Fibroblast of skin of left quadriceps (primary cell): ENCODE measurements around the gene PRDM16.

Experiments
- DNase-seq, 2 experiments: peaks; one replicate each; pipeline ENCODE4 v3.0.0-alpha.2; 2013; ENCODE audit warnings: low read depth in 2 of 2

The PRDM16 gene

DNA sequence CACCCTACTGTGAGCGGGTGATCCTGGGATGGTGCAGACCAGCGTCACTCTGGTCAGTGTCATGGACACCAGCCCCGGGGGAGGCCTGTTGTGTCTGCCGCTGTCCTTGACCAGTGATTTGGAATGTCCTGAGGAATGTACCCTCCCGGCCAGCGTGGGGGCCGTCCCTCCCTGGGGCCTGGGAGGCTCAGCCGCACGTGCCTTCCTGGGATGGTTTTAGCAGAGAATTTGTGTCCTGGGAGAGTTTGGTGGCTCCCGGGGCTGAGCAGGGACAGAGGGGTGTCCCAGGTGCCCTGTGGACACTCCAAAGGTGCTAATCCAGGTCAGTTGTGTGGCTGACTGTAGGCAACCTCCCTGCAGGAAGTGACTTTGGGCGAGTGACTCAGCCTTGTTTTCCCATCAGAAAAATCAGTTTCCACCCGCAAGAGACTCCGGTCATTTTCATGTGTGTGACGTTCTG, 391.7 kb downstream of the PRDM16 start:
- DNase-seq: no peak

DNA sequence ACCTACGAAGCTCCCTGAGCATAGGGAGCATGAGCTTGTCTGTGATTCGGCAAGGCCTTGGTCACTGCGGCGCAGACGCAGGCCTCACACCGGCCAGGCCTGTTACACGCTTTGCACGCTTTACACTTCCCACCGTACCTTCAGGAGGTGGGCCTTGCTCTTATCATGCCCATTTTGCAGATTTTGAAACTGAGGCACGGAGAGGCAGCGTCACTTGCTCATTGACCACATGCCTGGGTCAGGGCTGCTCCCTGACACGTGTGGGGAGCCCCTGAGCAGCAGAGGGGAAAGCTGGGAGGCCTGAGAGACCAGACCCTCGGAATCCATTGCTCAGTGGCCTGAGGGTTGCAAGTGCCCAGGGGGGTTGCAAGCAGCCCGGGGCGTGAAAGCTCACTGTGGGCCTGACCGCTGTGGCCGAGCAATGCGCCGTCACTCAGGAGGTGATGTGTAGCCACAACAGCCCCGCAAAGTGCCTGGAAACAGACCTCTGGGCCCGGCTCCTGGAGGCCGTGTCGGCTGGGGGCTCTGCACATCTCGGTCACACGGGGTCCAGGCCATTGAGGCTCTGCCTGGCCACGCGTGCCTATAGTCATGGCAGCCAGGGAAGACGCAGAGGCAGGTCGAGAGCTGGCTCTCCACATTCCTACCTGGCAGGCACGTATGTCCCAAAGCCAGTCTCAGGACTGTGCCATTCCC, 392.4 kb downstream of the PRDM16 start:
- DNase-seq: no peak

DNA sequence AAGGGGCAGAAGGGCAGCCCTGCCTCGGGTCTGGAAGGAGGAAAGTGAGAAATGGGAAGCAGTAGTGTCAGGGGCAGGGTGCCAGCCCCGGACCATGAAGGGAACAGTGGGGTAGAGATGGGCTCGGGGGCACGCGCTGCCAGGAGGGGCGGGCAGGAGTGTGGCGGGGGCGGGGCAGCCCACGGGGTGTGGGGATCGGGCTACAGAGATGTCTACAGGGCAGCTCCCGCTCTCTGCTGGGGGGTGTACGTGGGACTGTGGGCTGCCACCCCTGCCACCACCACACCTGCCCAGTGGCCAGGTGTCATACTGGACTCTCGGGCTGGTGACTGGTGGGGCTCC, 392.9 kb downstream of the PRDM16 start:
- no peak for DNase-seq

DNA sequence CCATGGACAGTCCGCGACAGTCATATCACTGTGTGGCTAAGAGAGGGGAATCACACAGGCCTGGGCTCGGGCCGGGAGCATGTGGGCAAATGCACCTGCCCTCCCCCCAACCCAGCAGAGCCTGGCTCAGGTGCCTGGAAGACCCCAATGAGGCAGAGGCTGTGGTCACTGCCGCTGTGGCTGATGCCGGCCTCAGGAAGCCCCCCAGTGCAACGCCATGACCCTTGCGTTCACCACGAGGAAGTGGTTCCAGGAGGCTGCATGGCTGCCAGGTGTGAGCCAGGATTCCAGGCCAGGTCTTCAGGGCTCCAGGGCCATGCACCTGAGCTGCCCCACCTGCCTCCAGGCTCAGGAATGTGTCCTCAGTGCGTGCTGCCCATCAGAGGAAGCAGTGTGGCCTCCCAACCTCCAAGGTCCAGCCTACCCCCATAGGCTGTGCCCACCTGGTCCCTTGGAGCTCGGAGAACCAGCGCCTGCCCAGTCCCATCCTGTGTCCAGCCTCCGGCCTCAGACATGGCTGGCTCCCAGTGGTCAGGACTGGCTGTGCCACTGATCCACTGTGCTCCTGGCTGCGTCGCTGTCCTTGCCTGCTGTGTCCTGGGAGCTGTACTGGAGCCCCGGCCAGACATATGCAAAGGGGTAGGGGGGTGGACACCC, 393.5 kb downstream of the PRDM16 start:
- no peak for DNase-seq

DNA sequence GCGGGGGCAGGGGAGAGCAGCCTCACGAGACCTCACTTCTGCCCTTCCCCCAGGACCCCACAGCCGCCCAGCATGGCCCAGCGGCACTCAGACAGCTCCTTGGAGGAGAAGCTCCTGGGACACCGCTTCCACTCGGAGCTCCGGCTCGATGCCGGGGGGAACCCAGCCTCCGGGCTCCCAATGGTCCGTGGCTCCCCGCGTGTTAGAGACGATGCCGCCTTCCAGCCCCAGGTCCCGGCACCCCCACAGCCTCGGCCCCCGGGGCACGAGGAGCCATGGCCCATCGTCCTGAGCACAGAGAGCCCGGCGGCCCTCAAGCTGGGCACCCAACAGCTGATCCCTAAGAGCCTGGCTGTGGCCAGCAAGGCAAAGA, 394.0 kb downstream of the PRDM16 start:
- DNase-seq: no peak

DNA sequence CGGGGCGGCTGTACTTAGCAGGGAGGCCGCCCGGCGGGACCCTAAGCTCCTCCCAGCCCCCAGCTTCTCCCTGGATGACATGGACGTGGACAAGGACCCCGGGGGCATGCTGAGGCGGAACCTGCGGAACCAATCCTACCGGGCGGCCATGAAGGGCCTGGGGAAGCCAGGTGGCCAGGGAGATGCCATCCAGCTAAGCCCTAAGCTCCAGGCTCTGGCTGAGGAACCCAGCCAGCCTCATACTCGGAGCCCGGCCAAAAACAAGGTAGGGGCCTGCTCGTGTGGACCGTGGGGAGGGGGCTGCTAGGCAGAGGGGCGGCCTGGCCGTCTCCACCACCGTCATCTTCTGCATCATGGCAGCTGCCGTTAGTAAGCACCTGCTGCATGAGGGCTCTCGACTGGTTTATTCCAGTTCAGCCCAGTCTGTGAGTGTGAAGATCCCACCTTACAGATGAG, 394.4 kb downstream of the PRDM16 start:
- DNase-seq: no peak

DNA sequence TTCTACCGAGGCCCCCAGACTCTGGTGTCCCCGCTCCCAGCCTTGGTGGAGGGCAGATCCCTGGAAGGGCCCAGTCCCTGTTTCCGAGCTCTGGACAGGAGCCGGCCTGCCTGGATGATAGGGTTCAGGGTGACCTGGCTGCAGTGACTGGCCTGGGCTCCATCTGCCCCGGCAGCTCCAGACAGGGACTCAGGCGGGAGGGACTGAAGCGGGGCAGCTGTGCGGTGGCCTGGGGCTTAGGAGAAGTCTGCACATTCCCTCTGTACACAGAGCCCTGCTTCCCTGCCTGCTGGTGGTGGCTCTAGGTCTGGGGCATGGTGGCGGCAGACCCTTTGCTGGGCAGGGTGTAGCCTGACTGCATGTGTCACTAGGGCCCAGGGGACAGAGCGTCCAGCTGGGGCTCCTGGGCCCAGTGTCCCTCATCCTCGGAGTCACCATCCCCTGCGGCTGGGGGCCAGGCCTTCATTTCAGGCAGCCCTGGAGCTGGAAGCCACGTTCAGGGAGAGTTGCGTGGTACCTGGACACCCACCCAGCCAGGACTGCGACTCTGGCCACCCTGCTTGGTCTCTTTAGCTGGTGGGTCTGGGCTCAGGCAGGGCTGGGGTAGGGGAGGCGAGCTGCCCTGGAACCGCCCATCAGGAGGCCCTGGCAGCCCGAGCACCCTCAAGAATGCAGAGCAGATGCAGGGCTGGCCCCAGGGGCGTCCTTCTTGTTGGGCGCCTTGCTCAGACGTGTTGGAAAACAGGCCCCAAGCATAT, 395.1 kb downstream of the PRDM16 start:
- no peak for DNase-seq

DNA sequence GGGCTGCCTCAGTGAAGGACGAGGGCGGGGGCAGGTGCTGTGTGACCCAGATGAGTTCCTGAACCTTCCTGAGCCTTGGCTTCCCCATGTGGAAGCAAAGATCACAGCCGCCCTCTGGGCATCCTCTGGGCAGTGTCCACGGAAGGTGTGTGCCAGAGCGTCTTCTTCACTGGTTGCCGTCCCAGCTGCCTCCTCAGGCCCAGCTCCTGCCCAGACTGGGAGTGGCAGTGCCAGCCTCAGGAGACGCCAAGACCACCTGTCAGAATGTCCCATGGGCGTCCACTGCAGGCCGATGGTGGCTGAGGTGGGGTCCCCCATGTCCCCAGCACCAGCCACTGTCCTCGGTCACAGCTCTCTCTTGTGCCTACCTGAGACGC, 395.6 kb downstream of the PRDM16 start:
- DNase-seq: no peak

DNA sequence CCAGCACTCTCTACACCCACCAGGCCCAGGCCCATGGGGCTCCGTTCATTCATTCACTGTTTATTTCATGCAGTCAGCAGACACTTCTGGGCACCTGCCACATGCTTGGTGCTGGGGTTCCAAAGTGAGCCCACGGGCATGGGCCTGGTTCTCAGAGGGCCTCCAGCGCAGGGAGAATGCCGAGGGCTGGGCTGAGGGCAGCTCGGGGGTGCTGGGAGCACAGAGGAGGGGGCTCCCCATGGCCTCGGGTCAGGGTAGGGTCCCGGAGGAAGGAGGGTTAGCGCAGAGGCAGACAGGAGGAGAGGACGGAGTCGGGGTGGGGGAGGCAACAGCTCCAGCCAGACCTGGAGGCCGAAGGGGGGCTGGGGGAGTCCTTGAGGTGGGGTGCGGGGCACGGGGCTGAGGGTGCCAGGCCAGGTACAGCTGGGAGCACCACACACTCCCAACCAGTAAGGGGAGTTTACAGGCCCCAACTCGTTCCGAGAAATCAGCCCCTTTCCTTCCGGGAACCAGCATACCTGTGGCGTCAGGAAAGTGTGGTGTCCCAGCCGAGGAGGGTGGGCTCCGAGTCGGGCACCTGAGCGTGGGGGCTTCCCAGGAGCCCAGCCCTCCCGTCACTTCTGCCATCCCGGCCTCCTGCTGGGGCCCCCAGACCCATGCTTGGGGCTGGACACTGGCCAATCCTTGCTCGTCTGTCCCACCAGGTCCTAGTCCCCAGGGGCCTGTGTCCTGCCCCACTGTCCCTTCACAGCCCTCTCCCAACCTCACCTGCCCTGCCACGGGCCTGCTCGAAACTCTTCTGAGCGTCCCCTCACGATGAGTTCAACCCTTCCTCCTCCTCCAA, 396.3 kb downstream of the PRDM16 start:
- no peak for DNase-seq

DNA sequence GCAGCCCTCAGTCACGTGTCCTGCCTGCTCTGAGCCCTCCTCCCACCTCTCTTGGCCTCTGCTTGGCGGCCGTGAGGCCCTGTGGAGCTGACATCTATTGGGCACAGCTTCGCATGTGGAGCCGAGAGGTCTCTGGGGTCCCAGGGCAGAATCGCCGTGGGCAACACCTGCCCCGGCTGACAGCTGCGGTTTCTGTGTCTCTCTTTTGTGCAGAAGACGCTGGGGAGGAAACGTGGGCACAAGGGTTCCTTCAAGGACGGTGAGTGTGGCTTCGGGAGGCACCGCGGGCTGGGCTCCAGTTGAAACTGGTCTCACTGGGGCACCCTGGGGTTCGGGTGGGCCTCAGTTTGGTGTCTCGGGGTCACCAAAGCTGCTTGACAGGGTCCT, 396.9 kb downstream of the PRDM16 start:
- DNase-seq: no peak

DNA sequence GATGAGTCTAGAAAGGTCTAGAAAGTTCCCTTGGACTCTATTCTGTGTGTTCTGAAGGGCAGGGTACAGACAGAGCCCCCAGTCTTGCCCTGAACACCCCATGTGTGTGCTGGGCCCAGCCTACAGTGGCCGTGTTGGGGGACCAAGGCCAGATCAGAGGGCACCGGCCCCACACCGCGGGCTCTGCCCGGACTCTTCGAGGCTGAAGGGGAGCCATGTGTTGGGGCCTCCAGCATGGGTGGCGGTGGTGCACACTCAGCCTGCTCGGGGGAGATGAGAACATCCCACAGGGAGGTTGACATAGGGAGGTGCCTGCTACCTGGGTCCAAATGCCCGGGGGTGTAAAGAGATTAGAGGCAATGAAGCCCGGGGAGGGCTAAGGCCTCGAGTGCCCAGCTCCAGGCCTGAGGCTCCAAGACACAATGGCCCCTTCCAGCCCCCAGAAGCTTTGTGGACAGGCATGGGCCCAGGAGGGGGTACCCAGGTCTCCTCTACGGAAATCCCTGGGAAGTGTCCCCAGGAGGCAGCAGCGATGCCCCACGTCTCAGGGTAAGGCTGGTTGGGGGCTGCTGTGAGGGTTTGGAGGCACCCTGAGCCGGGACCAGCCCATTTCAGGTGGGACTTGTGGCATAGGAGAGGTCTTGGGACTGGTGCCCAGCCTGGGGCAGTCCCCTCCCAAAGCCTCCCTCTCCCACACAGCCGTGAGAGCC, 397.5 kb downstream of the PRDM16 start:
- no peak for DNase-seq

DNA sequence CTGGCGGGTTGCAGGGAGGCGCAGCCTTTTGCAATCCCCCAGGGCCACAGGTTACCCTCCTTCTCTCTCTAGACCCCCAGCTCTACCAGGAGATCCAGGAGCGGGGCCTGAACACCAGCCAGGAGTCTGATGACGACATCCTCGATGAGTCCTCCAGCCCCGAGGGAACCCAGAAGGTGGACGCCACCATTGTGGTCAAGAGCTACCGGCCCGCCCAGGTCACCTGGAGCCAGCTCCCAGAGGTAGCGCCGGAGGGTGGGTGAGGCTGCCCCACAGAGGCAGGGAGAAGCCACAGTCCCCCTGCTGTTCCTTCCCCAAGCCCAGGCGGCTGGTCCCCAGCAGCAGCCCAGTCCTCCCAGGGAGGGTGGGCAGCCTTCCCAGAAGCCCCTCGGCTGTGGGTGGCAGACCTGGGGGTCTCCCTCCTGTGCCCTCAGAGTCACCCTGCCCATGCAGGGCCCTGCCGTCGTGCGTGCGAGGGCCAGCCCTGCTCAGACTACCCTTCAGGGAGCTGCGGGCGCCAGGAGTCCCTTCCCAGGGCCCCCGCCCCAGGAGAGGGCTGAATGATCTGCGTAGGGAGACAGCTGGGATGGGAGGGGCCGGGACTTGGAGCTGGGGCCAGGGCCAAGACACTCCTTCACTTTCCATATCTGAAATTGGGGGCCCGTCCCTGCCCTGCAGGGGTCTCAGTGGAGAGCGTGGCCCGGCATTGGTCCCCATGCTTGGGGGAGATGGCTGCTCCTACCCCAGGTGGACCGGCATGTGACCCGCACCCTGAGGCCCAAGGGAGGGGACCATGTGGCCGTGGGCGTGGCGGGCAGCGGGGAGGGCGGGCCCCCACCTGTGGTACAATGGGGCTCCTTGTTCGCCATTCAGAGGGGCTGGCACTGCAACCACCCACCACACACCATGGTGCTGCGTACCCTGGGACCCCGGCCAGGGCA, 398.4 kb downstream of the PRDM16 start:
- no peak for DNase-seq

DNA sequence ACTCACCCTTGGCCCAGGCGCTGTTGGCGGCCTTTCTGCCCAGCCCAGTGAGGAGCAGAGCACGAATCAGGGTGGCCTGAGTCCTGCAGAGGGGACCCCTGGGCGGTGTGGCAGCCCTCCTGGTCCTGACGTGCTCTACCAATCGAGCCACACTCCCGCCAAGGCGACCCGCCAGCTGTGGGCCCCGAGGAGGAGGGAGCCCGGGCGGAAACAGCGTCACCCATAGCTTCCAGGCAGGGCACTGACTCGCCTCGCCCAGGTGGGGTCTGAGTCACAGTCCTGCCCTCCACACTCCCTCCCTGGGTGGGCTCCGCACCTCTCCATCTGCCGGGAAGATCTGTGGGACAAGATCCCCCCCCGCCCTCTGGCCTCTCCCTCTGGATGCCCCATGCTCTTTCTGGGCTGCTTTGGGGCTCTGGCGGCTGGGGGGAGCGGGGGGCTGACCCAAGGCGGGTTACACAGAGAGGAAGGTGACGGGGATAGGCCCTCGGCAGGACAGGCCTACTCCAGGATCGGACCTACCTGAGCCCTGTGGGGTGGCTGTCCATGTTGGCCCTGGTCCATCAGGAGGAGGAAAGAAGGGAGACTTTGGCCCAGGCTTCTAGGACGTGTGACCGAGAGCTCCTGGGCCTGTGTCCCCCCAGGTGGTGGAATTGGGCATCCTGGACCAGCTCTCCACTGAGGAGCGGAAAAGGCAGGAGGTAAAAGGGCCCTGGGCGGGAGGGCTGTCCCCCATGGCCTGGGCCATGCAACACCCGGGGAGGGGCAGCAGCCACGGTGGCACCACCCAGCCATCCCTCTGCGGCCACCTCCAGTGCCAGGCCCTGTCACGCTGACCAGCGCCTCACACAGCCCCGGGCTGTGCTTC, 399.5 kb downstream of the PRDM16 start:
- DNase-seq: no peak

DNA sequence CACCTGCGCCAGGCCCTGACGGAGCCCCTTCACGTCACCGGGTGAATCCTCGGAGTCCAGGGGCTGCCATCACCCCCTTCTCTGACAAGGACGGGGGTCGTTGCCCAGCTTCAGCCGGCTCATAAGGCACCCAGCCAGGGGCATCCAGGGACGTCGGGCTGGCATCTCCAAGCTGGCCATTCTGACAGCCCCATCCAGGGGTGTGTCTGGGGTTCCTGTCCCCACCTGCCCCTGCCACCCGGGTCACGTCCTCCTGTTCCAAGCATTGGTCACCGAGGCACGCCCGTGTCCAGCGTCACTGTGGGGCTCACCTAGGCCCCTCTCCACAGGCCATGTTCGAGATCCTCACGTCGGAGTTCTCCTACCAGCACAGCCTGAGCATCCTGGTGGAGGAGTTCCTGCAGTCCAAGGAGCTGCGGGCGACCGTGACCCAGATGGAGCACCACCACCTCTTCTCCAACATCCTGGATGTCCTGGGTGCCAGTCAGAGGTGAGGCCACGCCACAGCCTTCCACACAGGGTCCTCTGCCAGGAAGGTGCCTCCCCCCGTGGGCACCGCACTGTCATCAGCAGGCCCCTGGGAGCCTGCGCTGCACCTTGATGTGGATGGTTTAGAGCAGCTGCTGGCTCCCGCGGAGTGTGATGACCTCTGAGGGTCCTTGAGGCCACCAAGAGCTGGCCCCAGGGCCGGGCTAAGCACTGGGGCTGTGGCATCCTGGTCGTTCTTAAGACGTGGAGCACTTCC, 400.3 kb downstream of the PRDM16 start:
- DNase-seq: no peak

DNA sequence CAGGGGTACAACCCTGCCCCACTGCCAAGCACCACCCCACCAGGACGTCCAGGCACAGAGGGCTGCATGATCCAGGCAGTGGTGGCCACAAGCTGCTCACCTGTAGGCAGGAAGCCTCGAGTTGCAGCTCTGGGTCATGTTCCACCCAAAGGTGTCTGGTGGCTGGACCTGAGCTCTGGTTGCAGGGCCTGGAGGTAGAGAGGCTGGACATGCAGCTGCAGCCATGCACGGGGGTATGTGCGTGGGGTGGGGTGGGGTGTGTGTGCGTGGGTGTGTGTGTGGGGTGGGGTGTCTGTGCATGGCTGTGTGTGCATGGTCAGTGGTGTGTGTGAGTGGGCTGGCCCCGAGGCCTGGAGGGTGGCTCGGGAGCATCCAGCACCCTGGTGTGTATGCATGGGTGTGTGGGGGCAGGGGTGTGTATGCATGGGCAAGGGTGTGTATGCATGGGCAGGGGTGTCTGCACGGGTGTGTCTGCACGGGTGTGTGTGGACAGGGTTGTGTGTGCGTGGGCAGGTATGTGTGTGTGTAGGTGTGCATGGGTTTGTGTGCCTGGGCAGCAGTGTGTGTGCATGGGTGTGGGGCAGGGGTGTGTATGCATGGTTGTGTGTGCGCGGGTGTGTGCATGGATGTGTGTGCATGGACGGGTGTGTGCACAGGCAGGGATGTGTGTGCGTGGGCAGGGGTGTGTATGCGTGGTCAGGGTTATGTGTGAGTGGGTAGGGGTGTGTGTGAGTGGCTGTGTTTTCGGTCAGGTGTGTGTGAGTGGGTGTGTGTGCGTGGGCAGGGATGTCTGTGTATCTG, 401.0 kb downstream of the PRDM16 start:
- no peak for DNase-seq

DNA sequence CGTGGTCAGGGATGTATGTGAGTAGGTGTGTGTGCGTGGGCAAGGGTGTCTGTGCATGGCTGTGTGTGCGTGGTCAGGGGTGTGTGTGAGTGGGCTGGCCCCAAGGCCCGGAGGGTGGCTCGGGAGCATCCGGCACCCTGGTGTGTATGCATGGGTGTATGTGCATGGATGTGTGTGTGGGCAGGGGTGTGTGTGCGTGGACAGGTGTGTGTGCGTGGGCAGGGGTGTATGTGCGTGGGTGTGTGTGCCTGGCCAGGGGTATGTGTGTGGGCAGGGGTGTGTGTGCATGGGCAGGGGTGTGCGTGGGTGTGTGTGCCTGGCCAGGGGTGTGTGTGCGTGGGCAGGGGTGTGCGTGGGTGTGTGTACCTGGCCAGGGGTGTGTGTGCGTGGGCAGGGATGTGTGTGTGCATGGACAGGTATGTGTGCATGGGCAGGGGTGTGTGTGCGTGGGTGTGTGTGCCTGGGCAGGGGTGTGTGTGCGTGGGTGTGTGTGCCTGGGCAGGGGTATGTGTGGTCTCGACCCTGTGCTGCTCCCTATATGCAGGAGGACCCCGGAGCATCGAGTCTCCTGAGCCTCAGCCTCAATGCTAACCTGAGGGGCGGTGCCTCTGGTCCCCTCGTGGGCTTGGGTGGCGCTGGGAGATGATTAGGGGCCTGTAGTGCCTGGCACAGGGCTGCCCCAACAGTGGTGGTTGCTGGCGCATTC, 401.8 kb downstream of the PRDM16 start:
- DNase-seq: no peak
